Measurements from ENCODE around the gene DBF4B. TPM values are rescaled to one million over a fixed set of nuclear protein-coding genes. Genes with fewer than 3 reads are reported as not detected.
A peak's percentile ranks its signal among the peaks of the same experiment; 100 is the strongest.

Gene DBF4B
- total RNA-seq (1 to 10 TPM; 1.3 to 4.5 TPM), polyA plus RNA-seq (under 1 TPM; 0.44 to 0.84 TPM)

- Histone ChIP-seq H3K36me3 (ENCODE audit: control insufficient read depth in 4 of 4, insufficient read depth in 3 of 4, low read depth in 1 of 4, low read length in 3 of 4) (no peaks in the 10 kb centered on the region), H3K9me3 (ENCODE audit: control insufficient read depth in 4 of 4, low read length in 3 of 4) (no peaks in the 10 kb centered on the region), H3K27ac (ENCODE audit: low read depth in 1 of 2, low read length in 2 of 2) (peak within 1 kb of the TSS in 1 of 2 donors; percentile 32), H3K9ac (ENCODE audit: low read depth in 1 of 2, low read length in 2 of 2) (peak within 1 kb of the TSS in 1 of 2 donors; percentile 51), H3K4me3 (ENCODE audit: low read depth in 1 of 3, low read length in 3 of 3) (peak within 1 kb of the TSS; percentile 74 to 96 (median 95)), H3K4me1 (ENCODE audit: control insufficient read depth in 4 of 4, insufficient read depth in 4 of 4, low read length in 3 of 4) (peaks cover 5 to 18% (median 13%) of the 10 kb centered on the region in 4 donors), H3K27me3 (ENCODE audit: control insufficient read depth in 4 of 4, insufficient read depth in 4 of 4, low read length in 3 of 4) (no peaks in the 10 kb centered on the region)
- DNase-seq (ENCODE audit: low spot score): peak; percentile 87
- TF ChIP-seq MAX (IDR thresholded peaks at IDR 0.05): peak; percentile 54
- peak; percentile 77 to 91 for TF ChIP-seq EGR1 (IDR thresholded peaks at IDR 0.05; ENCODE audit: low read depth in 2 of 2)
- peak; percentile 35 to 88 for TF ChIP-seq GABPA (IDR thresholded peaks at IDR 0.05 in 1 of 2, conservative IDR thresholded peaks at IDR 0.05 in 1 of 2)
- TF ChIP-seq YY1 (IDR thresholded peaks at IDR 0.05): peak; percentile 93
- TF ChIP-seq FOXA2 (IDR thresholded peaks at IDR 0.05): no peak
- peak; percentile 38 for TF ChIP-seq SP1 (IDR thresholded peaks at IDR 0.05)
- TF ChIP-seq ATF3 (IDR thresholded peaks at IDR 0.05): no peak
- TF ChIP-seq HNF4A (conservative IDR thresholded peaks at IDR 0.05): peak in 1 of 2 donors; percentile 37
- TF ChIP-seq JUND (IDR thresholded peaks at IDR 0.05): no peak
- no peak for TF ChIP-seq NR2F2 (IDR thresholded peaks at IDR 0.05)
- TF ChIP-seq RXRA (IDR thresholded peaks at IDR 0.05): peak in 1 of 2 donors; percentile 62
- no peak for TF ChIP-seq TAF1 (conservative IDR thresholded peaks at IDR 0.05)
- TF ChIP-seq REST (IDR thresholded peaks at IDR 0.05): peak; percentile 59
- no peak for TF ChIP-seq RAD21 (IDR thresholded peaks at IDR 0.05)
- TF ChIP-seq CTCF (IDR thresholded peaks at IDR 0.05; ENCODE audit: low read depth, low read length, missing input control): no peak
- peak; percentile 37 for TF ChIP-seq FOXA1 (IDR thresholded peaks at IDR 0.05)
- no peak for TF ChIP-seq HNF4G (IDR thresholded peaks at IDR 0.05)
- TF ChIP-seq ZBTB33 (IDR thresholded peaks at IDR 0.05): peak; percentile 98
- WGBS: under 1% methylated on average over 52 of the region's 52 CpGs
Measured at GRCh38 chr17:44708401-44709263, at the start of gene DBF4B. Gene DBF4B, plus strand, starts transcription at chr17:44708665. Its CDS starts 156 bp downstream, at chr17:44708821.

Measured in liver (tissue), 9 donors.